Activated CD4-positive, CD25-positive, alpha-beta regulatory T cell treated with anti-CD3 and anti-CD28 coated beads, Interleukin-2, amount 50 U/mL, for 16 hours (primary cell): ENCODE measurements around the gene GGCT.

Source experiments
- DNase-seq: peaks from one replicate; pipeline ENCODE4 v3.0.0-alpha.2; 2020; ENCODE audit warnings: low read depth, low spot score

GGCT gene

GRCh38 chr7:30463405-30464145 is 41.1 kb downstream of the GGCT start:
- no peak for DNase-seq

DNA sequence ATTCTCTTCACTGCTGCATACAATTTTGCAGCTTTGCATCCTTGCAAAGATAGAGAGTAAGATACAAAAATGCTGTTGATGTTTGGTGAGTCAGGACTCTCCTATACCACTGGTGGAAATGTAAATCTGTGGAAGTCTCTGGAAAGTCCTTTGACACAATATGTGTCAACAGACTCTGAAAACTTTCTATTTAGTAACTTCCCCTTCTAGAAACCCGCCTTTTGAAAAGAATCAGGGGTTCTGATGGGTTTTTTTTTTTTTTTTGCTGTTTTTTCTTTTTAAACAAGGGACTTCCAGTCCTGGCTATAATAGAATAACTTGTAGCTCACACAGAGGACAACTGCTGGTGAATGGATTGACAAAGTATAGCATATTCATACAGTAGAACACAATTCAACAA is 42.5 kb downstream of the GGCT start:
- DNase-seq = no peak

GRCh38 chr7:30460246-30460633 is 44.4 kb downstream of the GGCT start:
- no peak for DNase-seq

- no peak for DNase-seq
Observed at GRCh38 chr7:30459591-30460245, 44.9 kb downstream of the GGCT start.

DNA sequence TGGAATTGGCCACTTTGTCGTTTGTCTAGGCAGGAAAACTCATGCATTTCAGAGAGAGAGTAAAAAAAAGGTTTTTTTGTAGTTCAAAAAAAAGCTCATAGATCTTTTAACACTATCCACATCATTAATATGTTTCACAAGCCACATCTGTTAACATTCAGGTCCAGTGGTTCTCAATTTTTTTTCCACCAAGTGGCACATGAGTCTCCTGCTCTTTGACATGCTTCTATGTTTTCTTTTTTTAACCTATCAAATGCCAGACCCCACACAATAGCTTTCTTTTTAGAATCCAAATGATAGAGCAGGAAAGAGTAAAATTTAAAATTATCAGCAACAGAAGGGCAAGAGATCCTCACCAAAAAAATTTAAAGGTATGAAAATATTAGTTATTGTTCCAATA is 46.3 kb downstream of the GGCT start:
- DNase-seq = no peak

DNA sequence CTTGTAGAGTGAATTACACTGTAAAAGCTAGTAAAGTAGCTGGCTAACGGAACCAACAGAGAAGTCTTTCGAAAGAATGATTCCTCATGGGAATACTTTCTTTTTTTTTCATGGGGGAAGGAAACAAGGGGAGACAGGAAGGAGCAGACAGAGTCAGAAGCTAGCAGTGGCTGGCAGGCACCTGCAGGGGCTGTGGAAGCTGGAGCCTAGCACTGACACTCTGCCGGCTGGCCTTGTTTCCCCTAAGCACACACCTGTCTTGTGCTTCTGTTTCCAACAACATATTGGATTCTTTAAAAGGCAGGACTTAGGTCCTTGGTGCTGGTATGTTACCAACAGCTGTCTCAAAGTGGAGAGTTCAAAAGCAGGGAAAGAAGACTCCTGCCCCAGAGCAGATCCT is 50.7 kb downstream of the GGCT start:
- DNase-seq = no peak

DNA sequence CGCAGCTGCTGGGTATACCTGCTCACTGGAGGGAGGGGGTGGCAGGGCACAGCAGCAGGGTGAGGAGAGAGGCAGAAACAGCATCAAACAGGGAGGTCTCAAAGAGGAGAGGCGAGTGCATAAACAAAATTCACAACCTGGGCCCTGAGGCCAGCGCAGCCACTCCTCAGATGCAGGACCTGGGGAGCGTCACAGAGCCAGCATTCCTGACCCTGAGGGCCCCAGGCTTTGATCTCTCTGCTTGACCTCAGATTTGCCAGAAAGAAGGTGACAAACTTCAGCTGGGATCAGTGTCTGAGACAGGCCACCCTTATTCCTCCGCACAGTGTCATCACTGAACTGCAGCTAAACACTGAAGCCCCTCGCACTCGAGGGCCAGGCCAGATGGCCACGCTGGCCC is 51.6 kb downstream of the GGCT start:
- DNase-seq = no peak

DNA sequence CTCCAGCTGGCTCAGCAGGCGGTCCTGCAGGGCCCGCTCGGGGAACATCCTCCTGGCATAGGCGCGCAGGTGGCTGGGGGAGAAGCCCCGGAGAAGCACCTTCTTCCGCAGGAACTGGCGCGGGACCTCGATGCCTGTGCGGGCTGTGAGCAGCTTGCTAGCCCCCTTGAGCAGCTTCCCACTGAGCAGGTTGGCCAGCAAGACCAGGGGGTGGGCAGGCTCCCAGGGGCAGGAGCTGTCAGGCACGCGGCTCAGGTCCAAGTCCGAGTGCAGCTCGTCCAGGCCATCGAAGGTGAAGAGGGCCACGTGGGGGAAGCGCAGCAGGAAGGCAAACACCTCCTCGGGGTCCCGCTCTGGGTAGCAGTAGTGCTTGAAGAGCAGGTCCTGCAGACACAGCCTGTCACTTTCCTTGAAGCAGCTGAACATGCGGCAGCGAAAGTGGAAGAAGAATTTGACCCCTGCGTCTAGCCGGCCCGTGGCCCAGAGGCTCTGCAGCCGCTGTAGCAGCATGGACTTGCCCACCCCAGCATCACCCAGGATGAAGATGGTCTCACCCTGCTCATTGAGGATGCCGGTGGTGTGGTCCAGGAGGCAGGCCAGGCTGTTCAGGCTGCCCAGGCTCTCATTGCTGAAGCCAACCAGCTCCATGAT is 52.2 kb downstream of the GGCT start:
- DNase-seq = no peak

GRCh38 chr7:30451539-30452279 is 52.9 kb downstream of the GGCT start:
- DNase-seq = no peak

DNA sequence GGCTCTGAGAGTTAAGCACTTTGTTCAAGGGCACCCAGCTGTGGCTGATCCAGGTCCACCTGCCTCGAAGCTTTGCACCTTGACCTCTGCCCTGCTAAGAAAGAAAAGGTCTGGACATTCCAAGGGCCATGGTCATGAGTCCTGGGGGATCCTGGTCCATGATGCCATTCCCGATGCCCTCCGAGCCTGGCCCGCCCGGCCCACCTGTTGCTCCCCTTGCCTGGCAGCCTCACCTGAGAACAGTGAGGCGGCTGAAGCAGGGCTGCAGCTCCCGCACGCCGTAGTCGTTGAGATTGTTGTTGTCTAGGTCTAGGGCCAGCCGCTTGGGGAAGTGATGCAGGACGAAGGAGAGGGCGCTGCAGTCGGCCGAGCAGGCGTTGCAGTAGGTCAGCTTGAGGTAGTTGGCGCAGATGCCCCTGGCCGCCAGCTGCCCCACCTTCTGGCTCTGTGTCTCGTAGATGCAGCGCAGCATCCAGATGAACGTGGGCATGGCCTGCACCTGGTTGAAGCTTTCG is 53.6 kb downstream of the GGCT start:
- no peak for DNase-seq

DNA sequence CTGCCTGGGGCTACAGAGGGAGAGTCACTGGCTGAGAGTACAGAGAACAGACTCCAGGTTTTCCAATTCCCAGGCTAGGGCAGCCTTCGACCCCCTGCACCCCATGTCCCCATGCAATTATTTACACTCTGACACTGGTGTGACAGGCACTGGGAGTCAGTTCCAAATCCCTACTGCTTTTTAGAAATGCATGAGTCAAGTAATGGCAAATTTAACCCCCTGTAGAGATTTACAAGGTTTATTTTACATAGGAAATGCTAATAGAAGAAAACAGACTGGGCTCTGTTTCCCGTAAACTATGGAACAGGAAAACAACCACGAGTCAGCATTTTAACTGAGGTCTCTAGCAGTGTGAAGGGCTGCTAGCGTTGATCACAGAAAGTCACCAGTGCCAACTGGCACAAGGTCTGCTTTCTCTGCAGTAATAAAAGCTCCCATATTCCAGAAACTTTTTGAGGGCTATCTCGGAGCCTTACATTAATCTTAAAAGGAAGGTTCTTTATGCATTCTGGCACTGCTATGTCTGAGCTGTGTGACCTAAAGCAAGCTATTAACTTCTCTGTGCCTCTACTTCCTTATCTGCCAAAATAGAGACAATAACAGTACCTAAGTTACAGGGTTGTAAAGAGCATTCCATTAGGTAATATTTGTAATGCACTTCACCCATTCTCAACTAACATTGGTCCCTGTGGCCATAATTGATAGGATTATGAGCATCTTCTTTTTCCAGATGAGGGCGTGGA is 54.2 kb downstream of the GGCT start:
- no peak for DNase-seq

- no peak for DNase-seq
Observed at GRCh38 chr7:30448461-30449189, 56.0 kb downstream of the GGCT start.

DNA sequence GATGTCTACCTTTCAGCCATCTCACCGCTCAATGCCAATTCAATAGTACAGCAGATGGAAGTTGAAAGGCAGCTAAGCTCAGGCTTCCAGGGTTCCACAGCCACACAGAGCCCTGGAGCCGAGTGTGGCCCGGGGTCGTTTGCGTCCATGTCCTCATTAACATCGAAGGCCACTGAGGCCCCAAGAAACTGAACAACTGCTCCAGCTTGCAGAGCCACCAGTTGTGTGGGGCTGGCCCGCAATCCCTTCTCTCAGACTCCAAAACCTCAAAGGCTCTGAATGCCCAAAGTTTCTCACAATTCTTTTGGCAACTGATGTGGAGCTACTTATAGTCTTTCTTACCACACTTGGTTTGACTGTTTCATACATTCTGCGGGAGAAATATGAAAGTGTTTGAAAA is 57.2 kb downstream of the GGCT start:
- DNase-seq = no peak
